Measurements from ENCODE around the gene ATP7B. TPM values are rescaled to one million over a fixed set of nuclear protein-coding genes. Genes with fewer than 3 reads are reported as not detected.

Gene ATP7B
- total and polyA plus RNA-seq, 7 donors: 0.60 to 8.1 (median 5.0) TPM

DNA sequence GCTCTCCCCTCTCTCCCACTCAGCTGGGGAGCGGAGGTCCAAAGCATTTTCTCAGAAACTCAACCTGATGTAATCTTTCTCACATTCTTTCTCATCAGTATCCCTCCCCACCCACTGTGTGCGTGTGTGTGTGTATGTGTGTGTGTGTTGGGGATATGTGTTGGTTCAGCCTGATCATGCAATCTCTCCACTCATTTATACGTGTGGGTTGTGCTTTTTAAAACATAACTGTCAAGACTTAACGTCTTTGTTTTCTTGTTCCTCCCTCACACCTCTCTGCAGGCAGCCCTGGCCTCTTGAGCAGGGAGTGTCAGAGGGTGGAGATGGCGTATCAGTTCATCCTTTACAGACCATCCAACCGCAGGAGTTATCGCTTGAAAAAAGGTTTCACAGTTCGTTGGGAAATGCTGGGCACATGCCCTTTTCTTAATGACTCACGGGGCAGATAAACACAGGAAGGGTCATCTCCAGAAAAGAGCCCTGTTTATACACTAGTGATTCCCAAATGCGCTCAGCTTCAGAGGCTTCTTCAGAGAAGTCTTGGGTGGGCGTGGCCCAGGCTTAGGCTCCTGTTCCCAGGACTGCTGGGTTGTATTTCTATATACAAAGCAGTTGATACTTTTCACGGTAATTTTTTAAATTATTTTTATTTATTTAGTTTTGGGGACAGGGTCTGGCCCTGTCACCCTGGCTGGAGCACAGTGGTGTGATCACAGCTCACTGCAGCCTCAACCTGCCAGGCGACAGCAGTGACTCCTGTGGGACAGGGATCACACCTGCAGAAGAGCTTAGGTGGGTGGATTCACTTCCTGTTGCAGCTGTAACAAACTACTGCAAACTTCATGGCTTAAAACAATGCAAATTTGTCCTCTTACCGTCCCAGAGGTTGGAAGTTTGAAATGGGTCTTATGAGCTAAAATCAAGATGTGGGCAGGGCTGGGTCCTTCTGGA is 89.2 kb downstream of the ATP7B start:
- 81 to 86% methylated on average over 14 of the region's 14 CpGs for WGBS, 2 donors
- no peak for DNase-seq
- Histone ChIP-seq H3K27ac (no peak overlapping the region), H3K4me3 (no peak overlapping the region), H3K4me1 (no peaks in the 10 kb centered on the region), H3K9me3 (no peaks in the 10 kb centered on the region), H3K36me3 (peaks cover 0 to 7% (median 0%) of the 10 kb centered on the region in 4 donors), H3K27me3 (no peaks in the 10 kb centered on the region)
- TF ChIP-seq POLR2AphosphoS5 (IDR thresholded peaks at IDR 0.05): no peak
- TF ChIP-seq EP300 (IDR thresholded peaks at IDR 0.05): no peak
- TF ChIP-seq, protein P1, sequence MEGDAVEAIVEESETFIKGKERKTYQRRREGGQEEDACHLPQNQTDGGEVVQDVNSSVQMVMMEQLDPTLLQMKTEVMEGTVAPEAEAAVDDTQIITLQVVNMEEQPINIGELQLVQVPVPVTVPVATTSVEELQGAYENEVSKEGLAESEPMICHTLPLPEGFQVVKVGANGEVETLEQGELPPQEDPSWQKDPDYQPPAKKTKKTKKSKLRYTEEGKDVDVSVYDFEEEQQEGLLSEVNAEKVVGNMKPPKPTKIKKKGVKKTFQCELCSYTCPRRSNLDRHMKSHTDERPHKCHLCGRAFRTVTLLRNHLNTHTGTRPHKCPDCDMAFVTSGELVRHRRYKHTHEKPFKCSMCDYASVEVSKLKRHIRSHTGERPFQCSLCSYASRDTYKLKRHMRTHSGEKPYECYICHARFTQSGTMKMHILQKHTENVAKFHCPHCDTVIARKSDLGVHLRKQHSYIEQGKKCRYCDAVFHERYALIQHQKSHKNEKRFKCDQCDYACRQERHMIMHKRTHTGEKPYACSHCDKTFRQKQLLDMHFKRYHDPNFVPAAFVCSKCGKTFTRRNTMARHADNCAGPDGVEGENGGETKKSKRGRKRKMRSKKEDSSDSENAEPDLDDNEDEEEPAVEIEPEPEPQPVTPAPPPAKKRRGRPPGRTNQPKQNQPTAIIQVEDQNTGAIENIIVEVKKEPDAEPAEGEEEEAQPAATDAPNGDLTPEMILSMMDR (IDR thresholded peaks at IDR 0.05): no peak
- no peak for TF ChIP-seq POLR2A (IDR thresholded peaks at IDR 0.05)
- intact Hi-C loops (cut with DNase I): no loop called here

DNA sequence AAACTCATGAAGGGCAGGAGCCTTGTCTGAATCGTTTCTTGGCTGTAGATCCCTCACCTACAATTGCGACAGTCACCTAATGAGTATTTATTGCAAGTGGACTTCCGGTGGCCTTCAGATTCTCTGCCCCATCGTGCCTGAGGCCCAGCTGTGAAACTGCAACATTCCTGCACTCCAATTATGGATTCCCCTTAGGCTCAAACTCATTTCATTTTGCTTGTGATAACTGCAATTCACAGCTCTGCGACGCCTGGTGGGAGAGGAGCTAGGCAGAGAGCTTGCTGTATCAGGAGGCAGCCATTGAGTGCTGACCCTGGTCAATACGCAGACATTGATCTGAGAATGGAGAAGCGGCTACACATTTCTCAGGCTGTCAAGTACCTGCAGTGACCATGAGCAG is 90.5 kb downstream of the ATP7B start:
- Histone ChIP-seq H3K27ac (no peak overlapping the region), H3K36me3 (peaks cover 0 to 7% (median 0%) of the 10 kb centered on the region in 4 donors), H3K4me1 (no peaks in the 10 kb centered on the region), H3K27me3 (no peaks in the 10 kb centered on the region), H3K9me3 (no peaks in the 10 kb centered on the region), H3K4me3 (no peak overlapping the region)
- DNase-seq: no peak
- intact Hi-C loops (cut with DNase I): no loop called here
- WGBS, 2 donors: 91 to 92% methylated on average over 8 of the region's 8 CpGs
- no peak for TF ChIP-seq POLR2A (IDR thresholded peaks at IDR 0.05)
- TF ChIP-seq, protein P1 (IDR thresholded peaks at IDR 0.05): no peak
- no peak for TF ChIP-seq POLR2AphosphoS5 (IDR thresholded peaks at IDR 0.05)
- TF ChIP-seq EP300 (IDR thresholded peaks at IDR 0.05): no peak

DNA sequence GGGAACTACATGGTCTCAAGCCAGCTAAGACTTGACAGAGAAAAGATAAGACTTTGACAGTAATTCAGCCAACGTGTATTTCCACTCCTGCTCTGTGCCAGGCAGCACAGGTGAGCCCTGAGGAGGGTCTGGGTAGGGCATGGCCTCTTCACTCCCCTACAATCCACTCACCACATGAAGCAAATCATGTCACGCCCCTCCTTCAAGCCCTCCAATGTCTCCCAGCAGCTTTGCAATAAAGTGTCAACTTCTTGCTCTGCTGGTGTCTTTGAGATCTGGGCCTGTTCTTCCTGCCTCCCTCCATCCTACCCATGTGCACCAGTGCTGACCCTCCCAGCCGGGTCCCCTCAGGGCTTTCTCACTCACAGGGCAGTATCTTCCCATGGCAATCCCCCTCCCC is 91.0 kb downstream of the ATP7B start:
- Histone ChIP-seq H3K36me3 (peaks cover 0 to 7% (median 0%) of the 10 kb centered on the region in 4 donors), H3K27me3 (no peaks in the 10 kb centered on the region), H3K9me3 (no peaks in the 10 kb centered on the region), H3K27ac (no peak overlapping the region), H3K4me3 (no peak overlapping the region), H3K4me1 (no peaks in the 10 kb centered on the region)
- TF ChIP-seq, protein P1 (IDR thresholded peaks at IDR 0.05): no peak
- TF ChIP-seq POLR2A (IDR thresholded peaks at IDR 0.05): no peak
- TF ChIP-seq POLR2AphosphoS5 (IDR thresholded peaks at IDR 0.05): no peak
- no peak for TF ChIP-seq EP300 (IDR thresholded peaks at IDR 0.05)
- intact Hi-C loops (cut with DNase I): no loop called here
- no peak for DNase-seq
- WGBS, 2 donors: 77 to 79% methylated on average over 3 of the region's 3 CpGs

DNA sequence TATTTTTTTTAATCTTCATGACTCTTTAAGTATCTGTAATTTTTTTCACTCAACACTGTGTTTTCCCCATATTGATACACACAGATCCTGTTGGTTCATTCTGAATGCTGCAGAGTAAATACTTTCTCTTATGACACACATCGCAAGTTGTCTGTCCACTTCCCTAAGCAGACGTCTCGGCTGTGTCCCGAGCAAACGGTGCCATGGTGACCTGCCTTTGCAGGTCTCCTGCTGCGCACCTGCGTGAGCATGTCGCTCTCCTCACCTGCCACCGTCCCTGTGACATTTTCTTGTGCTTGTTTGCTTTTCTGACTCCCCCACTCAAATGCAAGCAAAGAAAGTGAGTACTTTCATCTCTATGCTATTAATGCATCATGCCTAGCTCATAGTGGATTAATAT is 91.7 kb downstream of the ATP7B start:
- no peak for TF ChIP-seq POLR2AphosphoS5 (IDR thresholded peaks at IDR 0.05)
- TF ChIP-seq POLR2A (IDR thresholded peaks at IDR 0.05): no peak
- TF ChIP-seq EP300 (IDR thresholded peaks at IDR 0.05): no peak
- TF ChIP-seq, protein P1 (IDR thresholded peaks at IDR 0.05): no peak
- H3K36me3 ChIP-seq: peaks cover 0 to 7% (median 0%) of the 10 kb centered on the region in 4 donors
- no peaks in the 10 kb centered on the region for H3K4me1 ChIP-seq
- H3K9me3 ChIP-seq: no peaks in the 10 kb centered on the region
- no peak for DNase-seq
- H3K4me3 ChIP-seq: no peak overlapping the region
- intact Hi-C loops (cut with DNase I): no loop called here
- H3K27ac ChIP-seq: no peak overlapping the region
- no peaks in the 10 kb centered on the region for H3K27me3 ChIP-seq
- WGBS, 2 donors: 77 to 86% methylated on average over 9 of the region's 9 CpGs
